Measurements from ENCODE around the gene ANKDD1A. TPM values are rescaled to one million over a fixed set of nuclear protein-coding genes. Genes with fewer than 3 reads are reported as not detected.

Gene ANKDD1A
- total and polyA plus RNA-seq, 4 donors = 11.1 to 29.2 (median 18.5) TPM

GRCh38 chr15:64997745-64998375, 86.2 kb downstream of the ANKDD1A start:
- no peaks in the 10 kb centered on the region for H3K4me1 ChIP-seq (ENCODE audit: control insufficient read depth in 1 of 2, insufficient read depth in 2 of 2, low read length in 2 of 2)
- DNase-seq (no peak), ATAC-seq (ENCODE audit: low FRiP score) (no peak)
- H3K36me3 ChIP-seq (ENCODE audit: control insufficient read depth in 1 of 2, insufficient read depth in 2 of 2, low read length in 1 of 2) = no peaks in the 10 kb centered on the region
- H3K4me3 ChIP-seq (ENCODE audit: low read length in 2 of 2) = no peak overlapping the region
- H3K27ac ChIP-seq (ENCODE audit: low read depth in 1 of 2, low read length in 2 of 2) = no peak overlapping the region
- 92 to 97% methylated on average over 4 of the region's 4 CpGs for WGBS, 2 donors
- intact Hi-C loops (cut with DNase I) = no loop called here
- H3K27me3 ChIP-seq (ENCODE audit: control insufficient read depth in 1 of 2, insufficient read depth in 2 of 2, low read length in 1 of 2) = no peaks in the 10 kb centered on the region
- H3K9me3 ChIP-seq (ENCODE audit: control insufficient read depth, low read length) = no peaks in the 10 kb centered on the region

- no peak overlapping the region for H3K27ac ChIP-seq (ENCODE audit: low read depth in 1 of 2, low read length in 2 of 2)
- 62 to 71% methylated on average over 3 of the region's 3 CpGs for WGBS, 2 donors
- peaks cover 0 to 2% of the 10 kb centered on the region in 2 donors for H3K36me3 ChIP-seq (ENCODE audit: control insufficient read depth in 1 of 2, insufficient read depth in 2 of 2, low read length in 1 of 2)
Observed at GRCh38 chr15:65004993-65005392, 93.3 kb downstream of the ANKDD1A start.

GRCh38 chr15:65006876-65007275, 95.2 kb downstream of the ANKDD1A start:
- intact Hi-C loops (cut with DNase I) = no loop called here
- Histone ChIP-seq H3K27ac (ENCODE audit: low read depth in 1 of 2, low read length in 2 of 2) (no peak overlapping the region), H3K4me1 (ENCODE audit: control insufficient read depth in 1 of 2, insufficient read depth in 2 of 2, low read length in 2 of 2) (no peaks in the 10 kb centered on the region), H3K36me3 (ENCODE audit: control insufficient read depth in 1 of 2, insufficient read depth in 2 of 2, low read length in 1 of 2) (peaks cover 0 to 4% of the 10 kb centered on the region in 2 donors), H3K9me3 (ENCODE audit: control insufficient read depth, low read length) (no peaks in the 10 kb centered on the region), H3K4me3 (ENCODE audit: low read length in 2 of 2) (no peak overlapping the region), H3K27me3 (ENCODE audit: control insufficient read depth in 1 of 2, insufficient read depth in 2 of 2, low read length in 1 of 2) (no peaks in the 10 kb centered on the region)
- 81 to 88% methylated on average over 3 of the region's 3 CpGs for WGBS, 2 donors
- DNase-seq = no peak
- ATAC-seq (ENCODE audit: low FRiP score) = no peak

More at GRCh38 chr15:65004993-65005392, 93.3 kb downstream of the ANKDD1A start:
- H3K9me3 ChIP-seq (ENCODE audit: control insufficient read depth, low read length) = no peaks in the 10 kb centered on the region
- no peaks in the 10 kb centered on the region for H3K4me1 ChIP-seq (ENCODE audit: control insufficient read depth in 1 of 2, insufficient read depth in 2 of 2, low read length in 2 of 2)
- intact Hi-C loops (cut with DNase I) = no loop called here
- DNase-seq = no peak
- ATAC-seq (ENCODE audit: low FRiP score) = no peak
- H3K27me3 ChIP-seq (ENCODE audit: control insufficient read depth in 1 of 2, insufficient read depth in 2 of 2, low read length in 1 of 2) = no peaks in the 10 kb centered on the region
- H3K4me3 ChIP-seq (ENCODE audit: low read length in 2 of 2) = no peak overlapping the region

Other genes with a start within 250 kb of the ANKDD1A start
- gene RBPMS2, start 136.3 kb upstream of the ANKDD1A start, total RNA-seq = 1 to 10 TPM; 6.9 to 9.9 TPM
- 1 to 10 TPM in 1 of 2 donors, under 1 TPM in 1; 0.51 to 1.0 TPM for gene RBPMS2, start 136.3 kb upstream of the ANKDD1A start, polyA plus RNA-seq
- gene PIF1, start 86.3 kb upstream of the ANKDD1A start, total RNA-seq = 1 to 10 TPM in 1 of 2 donors, under 1 TPM in 1; 0.65 to 2.8 TPM
- 1 to 10 TPM in 1 of 2 donors, under 1 TPM in 1; 0.50 to 4.2 TPM for gene PIF1, start 86.3 kb upstream of the ANKDD1A start, polyA plus RNA-seq
- gene PLEKHO2, start 70.0 kb upstream of the ANKDD1A start, total RNA-seq = 10 to 100 TPM; 46.2 to 50.4 TPM
- gene PLEKHO2, start 70.0 kb upstream of the ANKDD1A start, polyA plus RNA-seq = 10 to 100 TPM; 12.2 to 13.5 TPM
- gene SPG21, start 78.0 kb downstream of the ANKDD1A start, total RNA-seq = 10 to 100 TPM; 58.0 to 77.0 TPM
- gene SPG21, start 78.0 kb downstream of the ANKDD1A start, polyA plus RNA-seq = 10 to 100 TPM; 54.6 to 72.6 TPM
- 10 to 100 TPM; 11.3 to 15.2 TPM for gene MTFMT, start 117.7 kb downstream of the ANKDD1A start, total RNA-seq
- 10 to 100 TPM in 1 of 2 donors, 1 to 10 TPM in 1; 6.1 to 11.0 TPM for gene MTFMT, start 117.7 kb downstream of the ANKDD1A start, polyA plus RNA-seq
- not detected for gene SLC51B, start 133.5 kb downstream of the ANKDD1A start, total RNA-seq
- 10 to 100 TPM in 1 of 2 donors, not detected in 1; 31.4 TPM for gene SLC51B, start 133.5 kb downstream of the ANKDD1A start, polyA plus RNA-seq
- gene RASL12, start 156.1 kb downstream of the ANKDD1A start, total RNA-seq = 100 to 1,000 TPM in 1 of 2 donors, 10 to 100 TPM in 1; 86.9 to 171 TPM
- gene RASL12, start 156.1 kb downstream of the ANKDD1A start, polyA plus RNA-seq = 10 to 100 TPM; 51.3 to 82.1 TPM
- gene KBTBD13, start 164.8 kb downstream of the ANKDD1A start, total RNA-seq = 1 to 10 TPM; 1.5 TPM
- under 1 TPM; 0.05 to 0.25 TPM for gene KBTBD13, start 164.8 kb downstream of the ANKDD1A start, polyA plus RNA-seq
- 10 to 100 TPM in 1 of 2 donors, 1 to 10 TPM in 1; 5.4 to 10.3 TPM for gene UBAP1L, start 203.3 kb downstream of the ANKDD1A start, total RNA-seq
- gene UBAP1L, start 203.3 kb downstream of the ANKDD1A start, polyA plus RNA-seq = 1 to 10 TPM in 1 of 2 donors, under 1 TPM in 1; 0.88 to 8.6 TPM
- 10 to 100 TPM; 18.3 to 34.0 TPM for gene PDCD7, start 221.9 kb downstream of the ANKDD1A start, total RNA-seq
- 10 to 100 TPM; 11.1 to 13.8 TPM for gene PDCD7, start 221.9 kb downstream of the ANKDD1A start, polyA plus RNA-seq